PC-9 (cell line): ENCODE measurements around the gene GPC2. TPM values are rescaled to one million over a fixed set of nuclear protein-coding genes. Genes with fewer than 3 reads are reported as not detected.

ENCODE experiments used
- BruUV-seq: library from RNA; stranded (reverse); fragments of 400-500 nt; replicated peaks from 2 replicates; lab custom pipeline; 2021; lab: Mats Ljungman, UMichigan
- CTCF ChIA-PET: fragments of 300-600 bp; sonication (Branson Sonifier 250); formaldehyde crosslinking; loops from one replicate; lab custom pipeline; 2022; ENCODE audit warnings: antibody characterized with exemption; lab: Charles Lee
- POLR2A ChIA-PET: fragments of 300-600 bp; sonication (Branson Sonifier 250); formaldehyde crosslinking; loops from one replicate; lab custom pipeline; 2022; ENCODE audit warnings: antibody characterized with exemption; ENCODE audit not compliant: unreplicated experiment; lab: Charles Lee
- DNase-seq, 2 experiments: peaks; one replicate each; pipeline versions ENCODE4 v3.0.0 to v3.0.0-alpha.2; 2015 to 2022; ENCODE audit warnings: mixed read lengths in 1 of 2
- H2AFZ ChIP-seq: fragments of 200-600 bp; sonication (generic); 2 replicates; pipeline ENCODE4 v1.8.1; 2017; ENCODE audit warnings: antibody characterized with exemption
- H3F3A ChIP-seq: fragments of 200-600 bp; sonication (generic); 2 replicates; pipeline ENCODE4 v1.8.1; 2017; ENCODE audit warnings: antibody characterized with exemption, mild to moderate bottlenecking, low read depth; ENCODE audit not compliant: insufficient read depth
- H3K27ac ChIP-seq: fragments of 200-600 bp; sonication (generic); 2 replicates; pipeline ENCODE4 v1.6.1; 2016; ENCODE audit warnings: mixed run types
- H3K27me3 ChIP-seq: fragments of 200-600 bp; sonication (generic); 2 replicates; pipeline ENCODE4 v1.6.1; 2016; ENCODE audit warnings: low read depth, mixed run types; ENCODE audit not compliant: insufficient read depth
- H3K36me3 ChIP-seq: fragments of 200-600 bp; sonication (generic); 2 replicates; pipeline ENCODE4 v1.6.1; 2016; ENCODE audit warnings: low read depth, mixed run types
- H3K4me1 ChIP-seq: fragments of 200-600 bp; sonication (generic); replicated peaks from 2 replicates; pipeline ENCODE4 v1.6.1; 2016; ENCODE audit warnings: mixed run types; ENCODE audit not compliant: insufficient read depth
- H3K4me2 ChIP-seq: fragments of 200-600 bp; sonication (generic); 2 replicates; pipeline ENCODE4 v1.6.1; 2017; ENCODE audit warnings: mixed run types
- H3K4me3 ChIP-seq: fragments of 200-600 bp; sonication (generic); 2 replicates; pipeline ENCODE4 v1.6.1; 2016; ENCODE audit warnings: mixed run types
- H3K79me2 ChIP-seq: fragments of 200-600 bp; sonication (generic); 2 replicates; pipeline ENCODE4 v1.6.1; 2017; ENCODE audit warnings: low read depth, mixed run types
- H3K9me2 ChIP-seq: fragments of 200-600 bp; sonication (generic); 2 replicates; pipeline ENCODE4 v1.8.1; 2017; ENCODE audit warnings: mild to moderate bottlenecking; ENCODE audit not compliant: insufficient read depth
- H3K9me3 ChIP-seq: fragments of 200-600 bp; sonication (generic); 2 replicates; pipeline ENCODE4 v1.8.1; 2016; ENCODE audit warnings: low read depth; ENCODE audit not compliant: insufficient read depth
- H4K20me1 ChIP-seq: fragments of 200-600 bp; sonication (generic); 2 replicates; pipeline ENCODE4 v1.8.1; 2017; ENCODE audit not compliant: insufficient read depth
- CTCF ChIP-seq: fragments of 200-600 bp; sonication (generic); conservative IDR thresholded peaks from 2 replicates; pipeline ENCODE4 v1.6.1; 2017; ENCODE audit warnings: mixed run types, antibody characterized with exemption, mild to moderate bottlenecking, moderate library complexity
- EZH2 ChIP-seq: fragments of 200-600 bp; sonication (generic); IDR thresholded peaks from 2 replicates; pipeline ENCODE4 v1.8.0; 2017; ENCODE audit warnings: antibody characterized with exemption, low read depth
- intact Hi-C: fragments of 100-400 bp; cut with micrococcal nuclease; formaldehyde crosslinking; loops from one replicate; pipeline ENCODE4 v1.10.0; 2022; ENCODE audit not compliant: unreplicated experiment
- total RNA-seq: library from RNA; stranded (reverse); gene quantifications from 2 replicates; pipeline ENCODE4 v1.2.3, GENCODE V29; 2021

Gene GPC2
- total RNA-seq, 1 experiment from 2014 or later: 4.5 TPM

GRCh38 chr7:100174582-100174981 lies 2.6 kb downstream of the GPC2 start:
- no peaks in the 10 kb centered on the region for H3K36me3 ChIP-seq
- no peak overlapping the region for H3K4me3 ChIP-seq
- TF ChIP-seq EZH2 (no peak), CTCF (no peak)
- H4K20me1 ChIP-seq: no peaks in the 10 kb centered on the region
- peaks cover 2% of the 10 kb centered on the region; the same call in 1 of the 2 replicates for H3F3A ChIP-seq
- peaks cover 15% of the 10 kb centered on the region for H3K27me3 ChIP-seq
- intact Hi-C loops: no loop called here
- no peak overlapping the region for H3K4me2 ChIP-seq
- H3K79me2 ChIP-seq: no peaks in the 10 kb centered on the region
- no peaks in the 10 kb centered on the region for H3K9me3 ChIP-seq
- POLR2A ChIA-PET: interaction anchor here (0.6 kb wide), 1 partner anchor 28 kb away, joined by 4 read pairs; no protein-coding TSS in a partner anchor
- H3K4me1 ChIP-seq: 0 out of 2 replicates have a peak, but pooled peaks cover 6% of the 10 kb centered on the region
- no peak overlapping the region for H3K27ac ChIP-seq
- H2AFZ ChIP-seq: no peak overlapping the region
- no TSS peak for BruUV-seq
- DNase-seq: no peak
- no peaks in the 10 kb centered on the region for H3K9me2 ChIP-seq
- CTCF ChIA-PET: no interaction called here

- no peaks in the 10 kb centered on the region for H3K9me3 ChIP-seq
- ChIA-PET POLR2A (no interaction called here), CTCF (interaction anchor here (0.7 kb wide), 1 partner anchor 195 kb away, joined by 3 read pairs; no protein-coding TSS in a partner anchor)
- no peak overlapping the region for H3K4me2 ChIP-seq
- peaks cover 2% of the 10 kb centered on the region; the same call in 1 of the 2 replicates for H3F3A ChIP-seq
- H3K9me2 ChIP-seq: no peaks in the 10 kb centered on the region
- H3K79me2 ChIP-seq: no peaks in the 10 kb centered on the region
- intact Hi-C loops: no loop called here
- H3K36me3 ChIP-seq: no peaks in the 10 kb centered on the region
- no TSS peak for BruUV-seq
- H3K4me1 ChIP-seq: 0 out of 2 replicates have a peak, but pooled peaks cover 6% of the 10 kb centered on the region
- H3K27me3 ChIP-seq: peaks cover 22% of the 10 kb centered on the region
- no peak overlapping the region for H3K4me3 ChIP-seq
- no peak overlapping the region for H3K27ac ChIP-seq
- H4K20me1 ChIP-seq: no peaks in the 10 kb centered on the region
- TF ChIP-seq CTCF (no peak; the same call in 1 of the 2 replicates), EZH2 (no peak)
- DNase-seq: no peak
- no peak overlapping the region for H2AFZ ChIP-seq
These were observed 3.2 kb downstream of the GPC2 start for GRCh38 chr7:100173806-100174495.

GRCh38 chr7:100171840-100172239 lies 5.3 kb downstream of the GPC2 start:
- H3K4me2 ChIP-seq: no peak overlapping the region

More at GRCh38 chr7:100171840-100172239, 5.3 kb downstream of the GPC2 start:
- Histone ChIP-seq H3K27me3 (peaks cover 41% of the 10 kb centered on the region), H3K36me3 (no peaks in the 10 kb centered on the region), H4K20me1 (no peaks in the 10 kb centered on the region), H3K27ac (no peak overlapping the region), H3K4me1 (0 out of 2 replicates have a peak, but pooled peaks cover 5% of the 10 kb centered on the region), H3K9me3 (no peaks in the 10 kb centered on the region), H3K9me2 (no peaks in the 10 kb centered on the region), H2AFZ (no peak overlapping the region), H3K4me3 (no peak overlapping the region), H3K79me2 (no peaks in the 10 kb centered on the region), H3F3A (peaks cover 2% of the 10 kb centered on the region; the same call in 1 of the 2 replicates)
- no peak for TF ChIP-seq EZH2
- no peak for TF ChIP-seq CTCF
- no peak for DNase-seq
- intact Hi-C loops: no loop called here
- ChIA-PET CTCF (no interaction called here), POLR2A (no interaction called here)
- no TSS peak for BruUV-seq
